ENCODE measurements around the gene MAP1LC3B2.

- TF ChIP-seq POLR2AphosphoS5 (IDR thresholded peaks at IDR 0.05; ENCODE audit: borderline replicate concordance, low read depth, low read length): no peak
- no peak for TF ChIP-seq EZH2 (IDR thresholded peaks at IDR 0.05)
Observed at GRCh38 chr12:116594325-116595038, 35.3 kb downstream of the MAP1LC3B2 start.
